PFSK-1 (cell line): ENCODE results near the gene PTPN4.

ENCODE experiments used
- POLR2AphosphoS5 ChIP-seq: IDR thresholded peaks from 2 replicates; pipeline ENCODE4 v1.6.1; 2012; ENCODE audit warnings: low read depth, mild to moderate bottlenecking, control low read depth, low read length, moderate library complexity
- TAF1 ChIP-seq: IDR thresholded peaks from 2 replicates; pipeline ENCODE4 v1.6.1; 2012; ENCODE audit warnings: low read length, control low read depth, borderline replicate concordance; ENCODE audit not compliant: insufficient read depth
- TF ChIP-seq, protein P1 (sequence below), 2 experiments: IDR thresholded peaks; 2 replicates each; pipeline versions ENCODE4 v1.6.1 to v1.8.0; 2011 to 2012; ENCODE audit warnings: low read depth in 2 of 2, low read length in 2 of 2, control low read depth in 1 of 2, inconsistent platforms in 1 of 2, mild to moderate bottlenecking in 1 of 2, moderate library complexity in 1 of 2; ENCODE audit not compliant: insufficient read depth in 1 of 2

DNA sequence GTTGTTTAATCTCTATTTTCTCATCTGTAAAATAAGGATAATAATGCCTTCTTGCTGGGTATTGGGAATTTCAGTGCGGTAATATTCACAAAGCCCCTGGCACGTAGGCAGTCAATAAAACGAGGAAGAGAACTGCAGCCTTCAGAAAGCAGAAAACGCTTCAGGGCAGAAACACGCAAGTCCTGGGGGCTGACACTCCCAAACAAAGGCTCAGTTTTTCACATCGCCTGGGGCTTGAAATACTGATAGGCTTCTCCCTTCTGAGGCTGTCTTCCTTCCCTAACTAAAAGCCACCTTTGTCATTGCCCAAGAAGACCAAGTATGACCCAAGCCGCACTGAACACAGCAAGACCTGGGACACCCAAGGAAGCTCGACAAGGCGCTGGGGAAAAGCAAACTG, 48.4 kb upstream of the PTPN4 start:
- no peak for TF ChIP-seq TAF1
- TF ChIP-seq POLR2AphosphoS5: no peak
- TF ChIP-seq, protein P1, sequence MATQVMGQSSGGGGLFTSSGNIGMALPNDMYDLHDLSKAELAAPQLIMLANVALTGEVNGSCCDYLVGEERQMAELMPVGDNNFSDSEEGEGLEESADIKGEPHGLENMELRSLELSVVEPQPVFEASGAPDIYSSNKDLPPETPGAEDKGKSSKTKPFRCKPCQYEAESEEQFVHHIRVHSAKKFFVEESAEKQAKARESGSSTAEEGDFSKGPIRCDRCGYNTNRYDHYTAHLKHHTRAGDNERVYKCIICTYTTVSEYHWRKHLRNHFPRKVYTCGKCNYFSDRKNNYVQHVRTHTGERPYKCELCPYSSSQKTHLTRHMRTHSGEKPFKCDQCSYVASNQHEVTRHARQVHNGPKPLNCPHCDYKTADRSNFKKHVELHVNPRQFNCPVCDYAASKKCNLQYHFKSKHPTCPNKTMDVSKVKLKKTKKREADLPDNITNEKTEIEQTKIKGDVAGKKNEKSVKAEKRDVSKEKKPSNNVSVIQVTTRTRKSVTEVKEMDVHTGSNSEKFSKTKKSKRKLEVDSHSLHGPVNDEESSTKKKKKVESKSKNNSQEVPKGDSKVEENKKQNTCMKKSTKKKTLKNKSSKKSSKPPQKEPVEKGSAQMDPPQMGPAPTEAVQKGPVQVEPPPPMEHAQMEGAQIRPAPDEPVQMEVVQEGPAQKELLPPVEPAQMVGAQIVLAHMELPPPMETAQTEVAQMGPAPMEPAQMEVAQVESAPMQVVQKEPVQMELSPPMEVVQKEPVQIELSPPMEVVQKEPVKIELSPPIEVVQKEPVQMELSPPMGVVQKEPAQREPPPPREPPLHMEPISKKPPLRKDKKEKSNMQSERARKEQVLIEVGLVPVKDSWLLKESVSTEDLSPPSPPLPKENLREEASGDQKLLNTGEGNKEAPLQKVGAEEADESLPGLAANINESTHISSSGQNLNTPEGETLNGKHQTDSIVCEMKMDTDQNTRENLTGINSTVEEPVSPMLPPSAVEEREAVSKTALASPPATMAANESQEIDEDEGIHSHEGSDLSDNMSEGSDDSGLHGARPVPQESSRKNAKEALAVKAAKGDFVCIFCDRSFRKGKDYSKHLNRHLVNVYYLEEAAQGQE (IDR thresholded peaks at IDR 0.05; ENCODE audit: insufficient read depth in 1 of 2, low read depth in 2 of 2, low read length in 2 of 2): no peak
